Activated CD8-positive, alpha-beta memory T cell treated with anti-CD3 and anti-CD28 coated beads for 48 hours (primary cell): ENCODE results near the gene CRAT.

Experiments
- DNase-seq, 3 experiments: peaks; one replicate each; pipeline ENCODE4 v3.0.0-alpha.2; 2020; ENCODE audit warnings: low read depth in 2 of 3, low spot score in 2 of 3

Gene CRAT

DNA sequence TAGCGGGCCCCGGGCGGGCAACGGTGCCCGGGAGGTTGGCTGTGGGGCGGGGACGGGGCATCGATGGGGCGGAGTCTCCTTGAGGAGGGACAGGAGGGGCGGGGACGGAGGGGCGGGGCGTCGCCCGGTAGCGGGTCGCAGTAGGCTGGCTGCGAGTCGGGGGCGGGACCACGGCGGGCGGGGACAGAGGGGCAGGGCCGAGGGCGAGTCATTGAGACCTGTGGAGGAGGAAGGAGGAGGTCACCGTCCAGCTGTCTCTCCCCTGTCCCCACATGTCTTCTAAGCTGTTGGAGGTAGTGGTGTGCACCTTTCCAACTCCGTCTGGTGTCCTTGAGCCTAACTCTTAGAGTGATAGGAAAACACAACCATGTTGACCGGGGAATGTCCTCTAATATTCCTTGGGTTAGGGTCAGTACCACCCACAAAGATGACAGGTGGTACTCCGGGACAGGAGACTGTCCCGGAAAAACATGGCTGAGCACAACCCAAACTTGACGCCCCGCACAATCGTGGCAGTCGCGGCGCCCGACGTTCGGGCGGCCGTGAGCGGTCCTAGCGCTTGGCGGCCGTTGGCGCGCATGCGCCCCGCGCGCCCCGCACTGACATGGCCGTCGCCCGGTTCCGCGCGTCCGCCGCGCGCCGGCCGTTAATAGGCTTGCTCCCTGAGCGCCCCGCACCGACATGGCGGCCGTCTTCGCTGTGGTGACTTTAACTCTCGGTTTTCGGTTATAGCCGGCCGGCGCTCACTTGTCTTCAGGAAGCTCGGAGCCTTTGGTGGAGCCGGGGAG, at the start of gene CRAT, which contains the start of gene PTPA:
Gene CRAT (minus strand): TSS at position 54 of the 788 bp plus-strand sequence. CDS start 284 bp downstream, outside the sequence.
Gene PTPA (plus strand): TSS at position 676 of the 788 bp plus-strand sequence. CDS start 186 bp downstream, outside the sequence.
- DNase-seq = peak; percentile 81 to 88 (median 88)

DNA sequence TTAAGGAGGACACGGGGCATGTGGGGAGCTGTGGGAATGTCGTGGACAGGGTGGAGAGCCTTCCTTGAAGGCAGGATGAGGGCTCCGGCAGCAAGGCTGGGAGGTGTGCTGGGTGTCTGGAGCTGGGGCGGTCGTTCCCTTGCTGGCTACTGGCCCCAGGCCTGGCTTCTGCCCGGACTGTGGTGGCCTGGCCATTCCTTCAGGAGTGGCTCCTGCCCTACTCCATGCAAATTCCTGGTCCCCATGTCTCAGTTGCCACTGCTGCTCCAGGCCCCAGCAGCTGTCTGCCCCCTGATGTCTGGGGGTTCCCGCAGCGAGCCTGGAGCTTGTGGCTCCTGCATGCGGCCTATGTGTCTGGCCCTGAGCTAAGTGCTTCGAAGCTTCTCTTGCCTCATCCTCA, 45.6 kb upstream of the CRAT start:
- no peak for DNase-seq

DNA sequence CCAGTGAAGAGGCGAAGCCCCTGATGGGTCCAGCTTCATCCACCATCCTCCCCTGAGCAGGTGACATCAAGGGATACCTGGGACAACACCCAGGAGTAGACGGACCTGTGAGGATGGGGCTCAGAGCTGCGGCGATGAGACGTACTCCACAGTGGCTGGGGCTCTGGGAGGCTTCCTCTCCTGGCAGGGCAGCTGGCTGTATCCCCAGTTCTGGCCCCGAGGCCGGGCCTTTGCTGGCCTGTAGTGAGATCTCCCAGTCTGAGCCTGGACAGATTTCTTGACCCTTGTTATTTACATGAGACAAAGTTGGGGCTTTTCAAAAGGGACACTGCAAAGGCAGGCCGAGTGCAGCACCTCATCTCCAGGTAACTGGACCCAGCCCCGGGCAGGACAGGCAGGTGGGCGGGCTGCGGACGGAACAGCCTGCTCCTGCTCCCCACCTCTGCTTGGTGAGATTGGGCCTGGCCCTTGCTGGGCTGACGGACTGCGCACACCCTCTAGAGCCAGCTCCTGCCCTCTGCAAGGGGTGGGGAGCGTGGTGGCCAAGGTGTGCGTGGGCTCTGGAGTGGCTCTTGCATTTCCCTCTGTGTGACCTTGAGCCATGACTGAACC, 44.4 kb upstream of the CRAT start:
- no peak for DNase-seq

DNA sequence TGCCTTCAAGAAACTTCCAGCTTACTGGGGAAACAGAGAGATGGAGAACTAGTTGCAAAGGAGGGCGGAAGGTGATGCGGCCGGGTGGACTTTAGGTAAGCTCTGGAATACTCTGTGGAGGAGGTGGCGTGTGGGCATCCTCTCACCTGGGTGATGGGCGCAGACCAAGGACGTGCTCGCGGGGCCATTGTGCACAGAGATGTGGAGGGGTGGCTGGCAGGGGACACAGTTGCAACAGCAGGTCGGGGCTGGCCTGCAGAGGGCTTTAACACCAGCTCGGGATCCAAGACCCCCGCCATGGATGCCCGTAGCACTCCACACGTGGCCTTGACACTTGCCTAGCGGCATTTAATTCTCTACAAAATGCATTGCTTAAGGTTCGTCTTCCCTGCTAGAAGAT, 40.9 kb upstream of the CRAT start:
- DNase-seq = no peak

DNA sequence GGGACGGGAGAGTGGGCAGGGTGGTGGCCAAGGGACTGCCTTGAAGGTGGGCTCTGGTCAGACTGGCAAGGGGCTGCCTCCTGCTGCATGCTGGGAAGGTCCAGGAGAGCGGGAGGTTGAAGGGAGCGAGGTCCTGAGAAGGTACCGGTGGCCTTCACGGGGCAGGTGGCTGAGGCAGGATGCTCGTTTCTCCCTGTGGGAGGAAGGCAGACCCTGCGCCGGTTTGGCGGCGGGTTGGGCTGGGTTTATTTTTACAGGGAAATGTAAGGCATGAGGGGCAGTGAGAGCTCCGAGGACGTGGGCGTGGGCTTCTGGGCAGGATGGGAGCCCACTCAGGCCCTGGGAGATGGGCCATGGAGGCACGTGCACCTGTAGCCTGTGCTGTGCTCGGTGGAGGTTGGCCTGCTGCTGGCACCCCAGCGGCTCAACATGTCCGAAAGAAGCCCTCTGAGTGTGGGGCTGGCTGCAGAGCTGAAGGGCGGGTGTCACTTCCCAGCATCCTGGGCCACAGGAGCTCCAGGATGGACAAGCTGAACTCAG, 40.1 kb upstream of the CRAT start:
- DNase-seq = no peak

DNA sequence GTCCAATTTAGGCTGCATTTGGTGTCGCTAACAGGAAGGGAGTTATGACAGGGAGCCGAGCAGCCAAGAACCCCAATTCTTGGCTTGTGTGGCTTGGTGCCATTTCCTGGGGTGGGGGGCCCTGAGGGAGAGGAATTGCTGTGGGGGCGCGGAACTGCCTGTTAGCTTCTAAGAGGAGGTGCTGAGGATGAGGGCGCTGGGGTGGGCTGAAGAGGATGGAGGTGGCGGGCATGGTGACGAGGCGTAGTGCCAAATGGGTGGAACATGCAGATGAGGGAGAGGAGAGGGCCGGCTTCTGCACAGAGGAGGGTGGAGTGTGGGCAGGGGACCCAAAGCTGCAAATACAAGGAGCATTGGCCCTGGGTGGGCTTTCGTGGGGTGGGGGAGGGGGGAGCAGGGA, 39.5 kb upstream of the CRAT start:
- DNase-seq = no peak

DNA sequence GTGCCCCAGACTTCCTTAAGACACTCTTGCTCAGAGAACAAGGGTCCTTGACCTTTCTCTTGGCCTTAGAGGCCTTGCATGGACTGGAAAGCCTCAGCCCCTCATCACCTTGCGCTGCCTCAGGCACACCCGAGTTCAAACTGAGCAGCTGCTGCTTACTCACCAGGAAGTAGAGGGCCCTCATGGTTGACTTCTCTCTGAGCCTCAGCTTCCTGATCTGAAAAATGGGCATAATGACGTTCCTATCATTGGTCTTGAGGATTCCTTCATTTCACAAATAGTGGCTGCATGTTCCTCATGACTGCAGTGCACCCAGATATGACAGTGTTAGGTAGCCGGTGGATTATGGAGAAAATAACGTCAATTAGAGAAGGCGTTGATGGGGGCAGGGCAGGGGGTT, 38.8 kb upstream of the CRAT start:
- DNase-seq = no peak

DNA sequence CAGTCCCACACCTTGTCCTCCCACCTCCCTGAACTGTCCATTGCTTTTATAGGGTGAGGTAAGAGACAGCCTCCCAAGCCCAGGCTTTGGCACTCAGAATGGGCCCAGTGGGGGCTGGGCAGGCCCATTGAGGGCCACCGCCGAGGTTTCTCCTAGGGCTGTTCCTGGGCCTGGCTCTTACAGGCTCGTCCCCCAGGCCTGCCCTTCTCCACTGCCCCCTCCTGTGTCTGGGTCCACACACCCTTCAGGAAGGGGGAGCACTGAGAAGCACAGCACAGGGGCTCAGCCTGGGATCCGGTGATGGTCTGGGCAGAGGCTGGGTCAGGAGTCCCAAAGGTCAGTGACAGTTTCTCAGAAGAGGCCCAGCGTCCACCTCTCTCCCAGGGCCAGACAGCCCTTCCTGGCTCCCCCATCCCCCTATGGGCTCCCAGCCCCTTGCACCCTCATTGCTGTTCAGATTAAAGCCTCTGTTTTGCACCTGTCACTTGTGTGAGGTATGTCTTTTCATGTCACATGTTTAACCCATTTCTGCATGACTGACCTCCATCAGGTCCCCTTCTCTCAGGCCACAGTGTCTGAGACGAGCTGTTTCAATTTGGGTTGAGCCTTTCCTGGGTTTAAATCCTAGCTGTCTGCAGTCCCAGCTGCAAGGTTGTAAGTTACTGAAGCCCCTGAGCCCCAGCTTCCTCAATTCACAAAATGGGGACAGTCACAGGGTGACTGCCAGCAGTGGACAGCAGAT, 38.0 kb upstream of the CRAT start:
- DNase-seq = no peak

DNA sequence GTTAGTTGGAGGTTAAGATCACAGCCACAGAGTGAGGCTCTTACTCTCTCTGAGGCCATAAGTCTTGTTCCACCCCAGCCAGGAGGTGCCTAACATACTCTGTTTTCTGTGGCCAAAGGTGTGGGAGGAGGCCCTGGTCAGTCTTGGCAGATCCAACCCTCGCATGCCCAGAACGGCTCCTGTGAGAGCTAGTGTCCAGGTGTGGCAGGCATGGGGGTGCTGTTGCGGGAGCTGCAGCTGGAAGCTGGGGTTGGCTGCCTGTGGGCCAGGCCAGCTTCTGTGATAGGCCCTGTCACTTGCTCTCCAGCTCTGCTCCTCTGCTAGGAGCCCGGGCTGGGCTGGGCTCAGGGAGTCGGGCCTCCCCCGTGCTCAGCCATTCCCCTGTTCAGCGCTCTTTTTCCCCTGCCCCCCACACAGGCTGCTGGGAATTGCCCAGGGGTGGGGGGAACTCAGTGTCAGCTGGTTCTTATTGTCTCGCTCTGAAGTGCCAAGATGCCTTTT, 35.9 kb upstream of the CRAT start:
- DNase-seq = no peak

DNA sequence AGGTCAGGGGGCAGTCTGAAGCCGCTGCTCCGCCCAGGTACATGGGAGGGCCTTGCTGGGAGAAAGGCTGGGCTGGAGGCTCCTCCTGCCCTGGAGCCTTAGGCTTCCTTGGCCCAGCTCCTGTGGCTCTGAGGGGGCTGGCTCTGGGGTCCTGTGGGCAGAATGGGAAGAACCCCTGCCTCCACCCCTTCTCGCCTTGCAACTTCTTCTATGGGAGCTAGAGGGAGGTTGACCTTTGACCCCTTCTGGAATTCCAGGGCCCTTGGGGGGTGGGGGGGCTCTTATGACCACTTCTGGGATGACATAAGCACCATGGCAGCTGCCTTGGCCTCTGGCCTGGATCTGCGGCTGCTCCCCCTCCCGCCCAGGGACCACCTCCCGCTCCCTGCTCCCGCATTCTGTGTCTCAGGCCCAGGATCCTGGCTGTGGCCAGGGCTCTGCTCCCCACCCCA, 35.3 kb upstream of the CRAT start:
- DNase-seq = no peak

DNA sequence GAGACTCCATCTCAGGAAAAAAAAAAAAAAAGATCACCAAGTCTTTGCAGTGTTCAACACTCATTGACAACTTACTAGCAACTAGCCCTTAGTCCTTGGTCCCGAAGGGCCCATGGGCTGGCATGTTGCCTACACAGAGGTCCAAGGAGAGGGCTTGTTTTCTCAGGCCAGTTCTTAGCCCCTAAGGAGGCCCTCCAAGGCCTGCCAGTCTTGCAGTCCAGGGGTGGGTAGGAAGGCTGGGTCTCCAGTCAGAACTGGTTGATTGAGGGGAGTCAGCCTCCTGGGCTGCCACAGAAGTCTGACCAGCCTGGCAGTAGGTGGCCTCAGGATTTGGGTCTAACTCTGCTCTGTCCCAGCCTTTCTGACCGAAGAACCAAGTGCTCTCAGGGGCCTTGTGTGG, 34.7 kb upstream of the CRAT start:
- DNase-seq = no peak

DNA sequence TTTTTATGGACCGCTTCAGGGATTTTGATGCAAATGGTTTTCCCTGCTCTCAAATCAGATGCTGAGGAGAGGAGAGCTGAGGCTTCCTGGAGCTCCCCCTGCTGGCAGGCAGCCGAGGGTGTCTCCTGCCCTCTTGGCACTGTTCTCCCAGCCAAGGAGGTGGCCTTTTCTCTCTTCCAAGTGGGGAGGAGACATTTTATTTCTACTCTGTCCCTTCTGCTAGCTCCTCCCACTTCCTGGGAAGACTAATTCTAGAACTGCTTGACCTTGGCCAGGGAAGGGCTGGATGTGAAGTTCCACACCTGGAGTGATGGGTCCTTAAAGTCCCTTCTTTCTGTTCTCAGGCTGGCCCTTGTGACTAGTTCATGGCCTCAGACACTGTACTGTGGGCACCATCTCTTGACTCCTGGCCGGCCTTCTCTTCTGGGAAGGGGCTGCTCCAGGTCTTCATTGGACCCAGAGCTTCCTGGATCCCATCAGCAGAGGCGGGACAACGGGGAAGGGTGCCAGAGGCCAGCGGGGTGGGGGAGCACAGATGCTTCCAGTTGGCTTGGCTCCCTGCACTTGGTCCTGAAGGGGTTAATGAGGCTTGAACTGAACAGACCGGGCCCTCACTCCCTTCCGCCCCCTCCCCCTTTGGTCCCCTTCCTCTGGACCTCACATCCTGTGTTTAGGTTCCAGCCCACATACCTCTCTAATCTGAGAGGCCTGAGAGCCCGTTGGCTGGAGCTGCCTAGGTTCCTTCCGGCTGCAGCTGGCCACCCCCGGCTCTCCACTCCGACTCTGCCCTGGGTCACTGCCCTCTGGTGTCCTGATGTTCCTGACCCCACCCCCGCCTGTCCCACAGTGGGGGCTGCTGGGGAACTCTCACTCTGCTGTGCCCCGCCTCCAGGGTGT, 32.7 kb upstream of the CRAT start:
- DNase-seq = peak in 2 of 3 experiments; percentile 45 to 59

GRCh38 chr9:129142138-129142935, 31.7 kb upstream of the CRAT start:
- DNase-seq = no peak

DNA sequence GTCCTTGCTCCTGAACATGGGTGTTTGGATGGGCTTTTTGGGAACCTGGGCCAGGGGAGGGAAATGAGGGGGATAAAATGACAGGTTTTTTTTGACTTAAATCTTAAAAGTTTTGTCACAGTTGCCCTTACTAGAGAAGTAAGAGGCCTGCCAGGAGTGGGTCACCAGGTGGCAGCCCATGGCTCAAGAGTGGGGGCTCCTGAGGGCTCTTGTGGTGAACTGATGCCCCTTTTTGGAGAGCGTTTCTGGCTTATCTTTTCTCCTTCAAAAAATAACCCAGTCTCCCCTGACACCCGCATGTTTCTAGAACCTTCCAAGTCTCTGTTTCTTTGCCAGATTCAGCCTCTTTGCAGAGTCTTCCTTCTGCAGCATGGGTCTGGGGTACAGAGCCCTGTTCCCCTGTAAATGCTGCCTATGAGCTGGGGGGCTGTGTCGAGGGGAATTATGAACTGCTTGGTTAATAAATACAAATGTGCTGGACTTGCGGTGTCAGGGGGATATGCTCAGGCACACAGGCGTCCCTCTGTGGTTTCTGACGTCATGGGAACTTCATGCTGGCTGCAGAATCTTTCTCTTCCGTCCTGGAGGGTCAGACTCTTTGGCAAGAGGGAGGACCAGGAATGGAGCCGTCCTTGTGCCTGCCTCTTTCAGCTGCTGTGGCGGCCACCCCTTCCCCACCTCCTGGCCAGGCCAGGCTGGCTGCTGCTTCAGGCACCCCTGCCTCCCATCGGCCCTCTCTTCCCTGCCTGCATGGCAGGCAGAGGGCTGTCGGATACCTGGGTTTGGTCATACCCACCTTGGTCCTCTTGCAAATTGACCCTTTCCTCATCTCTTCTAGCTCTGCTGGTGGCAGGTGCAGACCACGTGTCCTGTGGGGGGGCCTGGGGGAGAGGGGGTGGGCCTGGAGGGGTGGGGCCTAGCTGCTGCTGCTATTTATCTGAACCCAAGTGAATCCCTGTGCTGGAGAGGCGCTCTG, 30.8 kb upstream of the CRAT start:
- DNase-seq = no peak

DNA sequence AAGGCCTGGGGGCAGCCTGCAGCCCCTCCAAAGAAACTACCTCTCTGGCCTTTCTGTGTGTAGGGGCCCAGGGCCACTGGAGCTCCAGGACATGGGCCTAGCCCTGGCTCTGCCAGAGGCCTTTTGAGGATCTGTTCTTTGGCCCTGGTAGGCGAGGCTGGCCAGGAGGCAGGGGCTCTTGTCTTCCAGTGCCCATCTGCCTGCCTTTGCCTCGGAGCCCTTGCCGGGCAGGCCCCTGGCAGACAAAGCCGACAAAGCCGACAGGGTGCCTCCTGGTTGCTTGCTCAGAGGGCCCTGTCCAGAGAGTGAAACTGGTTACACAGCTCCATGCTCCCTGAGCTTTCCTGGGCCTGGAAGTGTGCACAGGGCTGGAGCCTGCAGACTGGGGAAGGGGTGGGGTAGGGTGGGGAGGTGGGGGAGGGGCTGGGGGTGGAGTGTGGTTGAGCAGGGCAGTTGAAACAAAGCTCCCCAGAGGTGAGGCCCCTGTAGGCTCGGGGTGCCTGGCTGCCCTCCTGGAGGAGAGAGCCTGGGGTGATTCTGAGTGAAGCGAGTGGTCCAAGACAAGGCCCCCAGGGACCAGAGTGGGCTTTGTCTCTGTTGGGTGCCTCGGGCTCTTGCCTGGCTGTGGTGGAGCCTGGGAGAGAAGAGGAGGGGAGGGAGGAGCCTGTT, 29.9 kb upstream of the CRAT start:
- peak in 1 of 3 experiments; percentile 11 for DNase-seq

DNA sequence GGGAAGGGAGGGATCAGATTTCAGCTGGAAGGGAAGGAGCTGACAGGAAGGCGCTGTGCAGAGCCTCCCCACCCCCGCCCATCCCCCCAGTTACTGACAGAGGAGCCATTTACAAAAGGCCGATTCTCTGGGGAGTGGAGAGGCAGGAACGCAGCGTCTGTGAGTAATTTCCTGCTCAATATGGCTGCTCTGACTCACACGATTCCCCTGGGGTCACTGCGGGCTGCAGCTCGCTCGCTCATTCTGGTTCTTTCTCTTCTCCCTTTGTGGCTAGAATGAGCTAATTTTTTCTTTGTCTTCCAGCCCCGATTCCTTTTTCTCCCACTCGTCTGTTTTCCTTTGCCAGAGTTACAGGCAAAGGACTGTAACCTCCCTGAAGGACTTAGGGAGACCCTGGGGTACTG, 29.4 kb upstream of the CRAT start:
- peak; percentile 35 to 58 (median 52) for DNase-seq

DNA sequence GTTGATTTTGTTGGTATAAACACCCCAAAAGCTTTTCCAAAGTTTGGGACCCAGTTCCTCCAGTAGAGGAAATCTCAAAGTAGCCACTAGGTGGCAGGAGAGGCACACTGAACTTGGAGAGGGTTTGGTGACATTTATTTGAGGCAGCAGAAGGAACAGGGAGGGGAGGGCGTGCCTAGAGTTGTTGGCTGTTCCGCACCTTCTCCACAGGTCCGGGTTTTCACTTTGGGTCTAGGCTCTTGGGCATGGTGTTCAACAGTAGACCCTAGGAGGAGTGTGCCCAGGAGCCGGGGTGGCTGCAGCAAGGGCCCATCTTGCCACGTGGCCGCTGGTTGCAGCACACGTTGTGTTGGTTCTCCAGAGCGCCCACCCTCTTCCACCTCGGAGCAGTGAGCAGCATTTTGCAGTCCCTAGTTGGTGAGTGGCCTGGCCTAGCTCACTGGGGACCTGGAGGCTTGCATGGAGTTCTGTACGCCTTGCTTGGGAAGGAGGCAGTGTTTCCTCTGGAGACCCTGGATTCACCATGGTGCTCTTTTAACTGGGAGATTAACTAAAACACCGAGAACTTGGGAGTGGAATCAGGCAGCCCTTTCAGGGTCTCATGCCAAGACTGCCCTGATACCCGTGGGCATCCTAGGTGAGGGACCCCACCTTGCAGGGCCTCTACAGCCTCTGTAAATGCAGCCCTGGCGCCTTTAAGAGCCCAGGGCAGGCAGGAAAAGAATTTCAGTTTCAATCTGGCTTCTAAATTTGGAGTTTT, 28.8 kb upstream of the CRAT start:
- peak in 2 of 3 experiments; percentile 44 to 51 for DNase-seq
